Stimulated activated CD4-positive, alpha-beta T cell treated with anti-CD3 and anti-CD28 coated beads, TNF-alpha, amount 100 ng/mL, for 48 hours (primary cell): Measurements from ENCODE around the gene FOXF2.

Experiments
- DNase-seq, 3 donors: peaks; one replicate each; pipeline ENCODE4 v3.0.0-alpha.2; 2020; ENCODE audit warnings: low read depth in 3 of 3

The FOXF2 gene

DNA sequence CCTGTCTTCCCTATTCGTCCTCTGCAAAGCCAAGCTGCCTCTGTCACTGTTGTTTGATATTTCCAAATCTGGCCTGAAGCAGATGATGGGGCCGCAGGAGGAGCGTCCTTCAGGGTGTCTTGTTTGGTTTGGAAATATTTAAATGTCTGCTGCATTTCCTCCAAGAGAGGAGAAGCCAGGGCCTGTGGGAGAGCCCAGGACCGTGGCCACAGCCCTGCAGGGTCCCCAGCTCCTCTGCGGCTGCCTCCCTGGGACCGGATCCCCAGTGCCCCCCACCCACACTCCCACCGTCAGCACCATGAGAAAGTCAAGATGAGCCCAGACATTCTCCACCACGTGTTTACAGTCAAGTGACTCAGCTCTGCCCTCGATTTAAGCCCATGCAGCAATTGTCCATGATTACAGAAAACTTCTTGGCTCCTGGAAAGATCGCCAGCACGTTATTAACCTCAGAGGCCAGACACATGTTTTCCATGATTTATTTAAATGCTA, 18.2 kb downstream of the FOXF2 start:
- DNase-seq, result no peak

DNA sequence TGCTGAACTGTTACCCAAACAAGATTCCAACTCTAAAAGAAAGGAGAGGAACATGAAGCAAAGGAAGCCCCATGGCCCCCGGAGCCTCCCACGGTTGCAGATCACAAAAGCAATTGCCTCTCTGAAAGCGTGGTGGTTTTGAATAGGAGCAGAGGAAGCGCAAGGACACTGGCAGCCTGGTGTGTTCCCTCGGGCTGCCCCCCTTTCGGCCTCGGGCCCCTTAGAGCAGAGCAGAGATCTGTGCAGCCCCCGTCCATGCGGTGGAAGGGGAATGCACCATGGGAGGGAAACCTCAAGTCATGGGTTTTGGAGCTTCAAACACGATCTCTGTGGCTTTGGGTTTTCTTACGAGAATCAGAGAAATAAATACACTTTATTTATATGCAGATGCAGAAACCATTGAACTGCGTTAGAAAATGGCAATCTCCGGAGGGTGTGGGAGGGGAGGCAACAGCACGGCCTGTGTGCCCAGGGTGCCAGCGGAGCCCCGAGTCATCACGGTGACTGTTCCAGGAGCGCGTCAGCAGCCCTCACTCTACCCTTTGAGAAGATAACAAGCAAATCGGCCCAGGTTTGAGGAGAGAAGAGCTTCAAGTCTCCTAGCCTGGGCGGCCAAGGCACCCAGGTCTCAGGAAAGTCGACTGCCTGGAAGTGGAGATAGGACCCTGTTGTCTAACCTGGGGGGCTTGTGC, 20.5 kb downstream of the FOXF2 start:
- DNase-seq, result no peak

GRCh38 chr6:1412901-1413300, 23.5 kb downstream of the FOXF2 start:
- no peak for DNase-seq

DNA sequence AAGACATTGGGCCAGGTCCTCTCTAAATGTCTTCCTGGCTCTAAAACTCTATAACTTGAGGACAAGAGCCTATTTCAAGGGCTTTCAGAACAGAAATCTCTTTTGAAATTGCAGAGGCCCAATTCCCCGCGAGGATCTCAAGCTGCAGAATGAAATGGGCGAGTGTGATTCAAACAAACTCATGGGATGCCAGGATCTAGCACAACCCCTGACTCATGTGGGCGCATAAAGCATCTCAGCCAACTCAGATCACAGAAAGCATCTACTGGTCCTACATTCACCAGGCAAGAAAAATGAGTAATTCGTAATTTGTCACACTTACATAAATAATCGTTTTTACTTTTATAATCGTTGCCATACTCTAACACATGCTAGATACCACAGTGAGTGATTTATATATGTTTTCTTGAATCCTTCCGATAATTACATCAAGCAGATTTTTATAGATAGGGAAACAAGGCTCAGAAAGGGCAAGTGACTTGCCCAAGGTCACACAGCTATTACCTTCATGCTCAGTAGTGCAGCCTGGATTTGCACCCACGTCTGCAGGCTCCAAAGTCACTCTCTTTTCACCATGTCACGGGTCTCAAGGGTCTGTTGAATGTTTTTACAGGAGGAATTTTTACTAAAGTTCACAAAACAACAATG, 26.2 kb downstream of the FOXF2 start:
- DNase-seq, result no peak

DNA sequence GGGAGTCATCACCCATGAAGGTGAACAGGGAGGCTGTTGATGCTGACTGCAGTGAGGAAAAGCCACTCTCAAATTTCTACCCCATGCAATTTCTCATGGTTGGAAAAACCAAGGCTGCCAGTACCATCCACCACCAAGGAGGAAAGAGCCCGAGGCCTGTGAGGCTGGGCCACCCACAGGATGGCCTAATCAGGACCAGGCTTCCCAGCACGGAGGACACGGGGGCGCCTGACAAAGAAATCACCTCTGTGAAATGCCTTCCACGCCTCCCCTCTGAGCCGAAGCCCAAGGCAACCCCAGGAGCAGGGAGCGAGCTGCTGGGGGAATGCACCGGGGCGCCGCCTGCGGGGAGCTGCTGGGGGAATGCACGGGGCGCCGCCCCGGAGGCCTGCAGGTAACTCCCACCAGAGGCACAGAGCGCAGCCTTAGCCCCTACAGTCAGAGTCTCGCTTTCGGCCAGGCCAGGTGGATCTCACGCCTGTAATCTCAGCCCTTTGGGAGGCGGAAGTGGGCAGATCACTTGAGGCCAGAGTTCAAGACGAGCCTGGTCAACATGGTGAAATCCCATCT, 26.9 kb downstream of the FOXF2 start:
- DNase-seq, result no peak

- no peak for DNase-seq
Observed at GRCh38 chr6:1416820-1417219, 27.4 kb downstream of the FOXF2 start.

GRCh38 chr6:1417718-1418117, 28.3 kb downstream of the FOXF2 start:
- no peak for DNase-seq

DNA sequence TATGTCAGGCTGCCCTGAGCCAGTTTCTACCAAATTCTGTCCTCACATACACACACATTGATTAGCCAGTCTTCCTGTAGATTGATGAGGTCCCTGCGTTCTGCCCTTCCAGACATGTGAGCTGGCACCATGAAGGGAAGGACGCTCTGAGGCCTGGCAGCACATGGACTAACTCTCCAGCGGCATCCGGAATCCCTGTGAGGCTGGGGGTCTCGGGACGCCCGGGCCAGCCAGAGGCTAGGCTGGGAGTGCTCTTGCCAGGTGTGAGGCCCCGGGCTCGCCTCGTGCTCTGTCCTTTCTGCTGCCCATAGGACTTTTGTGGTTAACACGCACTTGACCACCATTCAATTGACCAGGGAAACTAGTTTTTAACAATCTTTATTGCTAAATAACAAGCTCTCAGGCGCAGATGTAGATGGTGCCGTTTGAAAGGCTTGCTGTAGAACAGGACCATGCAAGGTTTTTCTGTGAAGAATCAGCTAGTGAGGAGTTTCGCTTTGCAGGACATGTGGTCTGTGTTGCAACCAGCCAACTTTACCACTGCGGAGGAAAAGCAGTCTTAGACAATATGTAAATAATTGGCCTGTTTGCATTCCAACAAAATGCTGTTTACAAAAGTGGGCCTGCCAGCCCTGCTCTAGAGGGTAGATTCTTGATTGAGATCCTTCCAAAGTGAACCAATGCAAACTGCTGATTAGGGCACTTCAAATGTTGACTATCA, 29.3 kb downstream of the FOXF2 start:
- DNase-seq, result no peak

GRCh38 chr6:1420382-1420781, 31.0 kb downstream of the FOXF2 start:
- DNase-seq, result no peak

GRCh38 chr6:1422290-1422689, 32.9 kb downstream of the FOXF2 start:
- no peak for DNase-seq

DNA sequence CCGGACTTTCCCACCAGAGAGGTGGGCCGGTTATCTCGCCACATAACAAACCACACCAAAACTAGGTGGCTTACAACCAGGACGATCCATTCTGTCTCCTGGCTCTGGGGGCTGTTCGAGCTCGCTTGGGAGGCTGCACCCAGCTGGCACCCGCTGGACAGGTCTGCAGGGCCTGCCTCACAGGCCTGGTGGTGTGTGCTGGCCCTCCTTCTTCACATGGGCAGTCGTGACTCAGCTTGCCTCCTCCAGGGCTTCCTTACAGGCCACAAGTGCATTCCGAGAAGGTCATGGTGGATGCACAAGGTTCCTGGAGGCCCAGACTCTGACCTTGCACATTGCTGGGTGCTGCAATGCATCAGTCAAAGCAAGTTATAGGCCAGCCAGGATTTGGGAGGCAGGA, 34.2 kb downstream of the FOXF2 start:
- no peak for DNase-seq

DNA sequence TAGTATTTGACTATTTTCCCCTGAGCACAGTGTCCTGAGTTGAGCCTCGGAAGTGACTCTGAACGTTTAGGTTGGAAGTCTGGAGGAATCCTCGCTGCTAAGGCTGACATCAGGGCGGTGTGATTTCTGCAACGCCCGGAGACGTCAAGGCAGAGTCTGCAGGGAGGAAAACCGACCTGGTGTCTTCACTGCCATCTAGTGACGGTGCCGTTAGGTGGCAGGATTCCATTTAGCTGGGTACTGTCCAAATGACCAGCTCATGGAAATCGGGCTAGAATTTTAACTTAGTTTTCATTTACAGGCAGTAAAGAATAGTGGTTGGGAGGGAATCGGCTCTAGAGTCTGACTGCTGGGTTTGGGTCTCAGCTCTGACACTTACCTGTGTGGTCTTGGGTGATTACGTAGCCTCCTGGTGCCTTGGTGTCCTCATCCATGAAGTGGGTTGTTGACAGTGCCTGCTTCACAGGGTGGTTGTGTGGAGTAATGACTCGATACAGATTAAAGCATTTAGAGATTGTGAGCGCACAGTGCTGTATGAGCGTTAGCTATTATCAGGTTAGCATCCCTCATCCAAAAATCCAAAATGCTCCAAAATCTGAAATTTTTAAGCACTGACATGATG, 35.0 kb downstream of the FOXF2 start:
- peak in 2 of 3 donors; percentile 1 to 9 for DNase-seq

GRCh38 chr6:1426416-1426815, 37.0 kb downstream of the FOXF2 start:
- DNase-seq, result no peak

DNA sequence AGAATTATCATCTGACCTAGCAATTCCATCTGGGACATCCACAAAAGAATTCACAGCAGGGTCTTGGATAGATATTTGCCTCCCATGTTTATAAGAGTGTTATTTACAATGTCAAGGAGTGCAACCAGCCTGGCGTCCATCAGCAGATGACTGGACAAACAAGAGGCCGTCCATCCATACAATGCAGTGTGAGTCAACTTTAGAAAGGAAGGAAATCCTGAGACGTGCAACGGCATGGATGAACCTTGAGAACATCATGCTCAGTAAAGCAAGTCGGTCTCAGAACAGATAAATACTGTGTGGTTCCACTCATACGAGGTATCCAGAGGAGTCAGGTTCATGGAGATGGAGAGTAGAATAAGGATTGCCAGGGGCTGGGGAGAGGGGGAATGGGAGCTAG, 46.4 kb downstream of the FOXF2 start:
- DNase-seq, result no peak

DNA sequence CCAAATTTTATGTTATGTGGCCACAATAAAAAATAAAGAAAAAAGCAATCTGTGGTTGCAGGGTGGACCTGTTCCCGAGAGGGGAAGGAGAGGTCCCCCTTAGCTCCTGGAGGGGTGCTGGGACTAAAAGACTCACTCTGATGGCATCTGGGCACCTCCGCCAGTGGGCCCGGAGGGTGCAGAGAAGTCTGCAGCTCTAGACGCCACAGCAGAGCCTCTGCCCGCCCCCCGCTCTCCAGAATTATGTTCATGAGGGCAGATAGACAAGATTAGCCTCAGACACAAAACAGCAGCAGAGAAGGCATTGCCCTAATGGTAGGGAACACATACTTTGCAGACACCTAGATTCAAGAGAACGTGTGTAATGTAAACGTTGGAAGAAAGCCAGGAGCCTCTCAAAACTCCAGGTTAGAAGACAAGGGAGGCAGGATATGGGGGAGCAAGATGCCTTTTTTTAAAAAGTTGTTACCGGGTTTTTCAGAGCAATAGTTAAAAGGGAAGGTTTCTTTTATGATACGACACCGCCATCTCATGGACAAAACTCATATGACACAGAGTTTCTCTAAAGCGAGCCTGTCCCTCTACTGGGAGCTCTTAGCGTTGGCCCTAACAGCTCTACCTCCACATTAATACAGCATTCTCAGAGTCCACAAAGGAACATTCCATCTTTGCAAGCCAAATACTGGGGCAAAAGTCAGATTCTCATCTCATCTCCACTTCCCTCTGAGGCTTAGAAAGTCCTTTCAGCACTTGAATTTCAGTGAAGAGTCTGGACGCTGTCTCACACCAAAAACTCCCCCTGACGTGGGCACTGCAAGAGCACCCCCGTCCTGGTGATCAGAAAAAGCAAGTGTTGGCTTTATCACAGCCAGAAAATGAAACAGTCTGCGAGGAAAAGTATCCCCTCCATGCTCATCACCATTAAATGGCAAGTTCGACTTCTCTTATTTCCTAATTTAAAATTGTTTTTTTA, 47.2 kb downstream of the FOXF2 start:
- peak in 2 of 3 donors; percentile 25 to 41 for DNase-seq

- no peak for DNase-seq
Observed at GRCh38 chr6:1437553-1438406, 48.4 kb downstream of the FOXF2 start.

GRCh38 chr6:1438471-1438881, 49.1 kb downstream of the FOXF2 start:
- DNase-seq, result no peak

GRCh38 chr6:1439349-1439748, 50.0 kb downstream of the FOXF2 start:
- no peak for DNase-seq

GRCh38 chr6:1442929-1443328, 53.6 kb downstream of the FOXF2 start:
- DNase-seq, result no peak
